LNCaP clone FGC (cell line): ENCODE data around the gene ATXN1.

Source experiments
- DNase-seq: peaks from one replicate; pipeline ENCODE4 v3.0.0-alpha.2; 2011; ENCODE audit warnings: low read depth
- H3K4me3 ChIP-seq: 2 replicates; pipeline ENCODE4 v1.5.1; 2011; ENCODE audit warnings: mild to moderate bottlenecking, low read depth, low read length, control low read depth
- TF ChIP-seq, protein P1 (sequence below): IDR thresholded peaks from 2 replicates; pipeline ENCODE4 v1.5.1; 2012; ENCODE audit warnings: mild to moderate bottlenecking; ENCODE audit not compliant: control insufficient read depth, insufficient read depth; ENCODE audit errors: extremely low read depth

Gene ATXN1

DNA sequence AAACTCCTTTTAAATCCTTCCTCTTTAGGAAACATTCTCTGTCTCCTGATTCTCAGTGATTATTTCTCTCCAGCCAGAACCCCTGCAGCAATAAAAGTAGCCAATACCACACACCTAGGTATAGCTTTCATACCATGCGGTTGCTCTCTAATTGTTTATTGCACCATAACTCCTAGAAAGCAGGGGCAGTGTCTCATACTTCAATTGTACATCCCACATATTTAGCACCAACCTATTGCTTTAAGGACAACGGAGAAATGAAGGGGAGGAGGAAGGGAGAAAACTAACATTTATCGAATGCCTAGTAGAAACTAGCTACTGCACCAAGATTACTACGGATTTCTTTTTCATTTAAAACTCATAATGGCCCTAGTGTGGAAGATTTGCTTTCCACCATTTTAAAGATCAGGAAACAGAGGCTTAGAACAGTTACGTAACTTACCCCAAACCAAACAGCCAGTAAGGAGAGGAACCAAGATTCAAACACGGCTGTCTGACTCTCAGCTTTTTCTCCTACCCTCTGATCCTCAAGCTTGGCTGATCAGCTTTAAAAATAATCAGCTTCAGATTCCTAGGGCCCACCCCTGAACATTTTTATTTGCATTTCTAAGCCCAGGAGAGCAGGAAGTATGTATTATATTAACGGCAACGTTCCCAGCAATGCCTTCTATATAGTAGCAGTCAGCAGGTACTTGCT lies 43.4 kb upstream of the ATXN1 start:
- TF ChIP-seq, protein P1, sequence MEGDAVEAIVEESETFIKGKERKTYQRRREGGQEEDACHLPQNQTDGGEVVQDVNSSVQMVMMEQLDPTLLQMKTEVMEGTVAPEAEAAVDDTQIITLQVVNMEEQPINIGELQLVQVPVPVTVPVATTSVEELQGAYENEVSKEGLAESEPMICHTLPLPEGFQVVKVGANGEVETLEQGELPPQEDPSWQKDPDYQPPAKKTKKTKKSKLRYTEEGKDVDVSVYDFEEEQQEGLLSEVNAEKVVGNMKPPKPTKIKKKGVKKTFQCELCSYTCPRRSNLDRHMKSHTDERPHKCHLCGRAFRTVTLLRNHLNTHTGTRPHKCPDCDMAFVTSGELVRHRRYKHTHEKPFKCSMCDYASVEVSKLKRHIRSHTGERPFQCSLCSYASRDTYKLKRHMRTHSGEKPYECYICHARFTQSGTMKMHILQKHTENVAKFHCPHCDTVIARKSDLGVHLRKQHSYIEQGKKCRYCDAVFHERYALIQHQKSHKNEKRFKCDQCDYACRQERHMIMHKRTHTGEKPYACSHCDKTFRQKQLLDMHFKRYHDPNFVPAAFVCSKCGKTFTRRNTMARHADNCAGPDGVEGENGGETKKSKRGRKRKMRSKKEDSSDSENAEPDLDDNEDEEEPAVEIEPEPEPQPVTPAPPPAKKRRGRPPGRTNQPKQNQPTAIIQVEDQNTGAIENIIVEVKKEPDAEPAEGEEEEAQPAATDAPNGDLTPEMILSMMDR, result no peak
- DNase-seq, result no peak
- no peak overlapping the region for H3K4me3 ChIP-seq

DNA sequence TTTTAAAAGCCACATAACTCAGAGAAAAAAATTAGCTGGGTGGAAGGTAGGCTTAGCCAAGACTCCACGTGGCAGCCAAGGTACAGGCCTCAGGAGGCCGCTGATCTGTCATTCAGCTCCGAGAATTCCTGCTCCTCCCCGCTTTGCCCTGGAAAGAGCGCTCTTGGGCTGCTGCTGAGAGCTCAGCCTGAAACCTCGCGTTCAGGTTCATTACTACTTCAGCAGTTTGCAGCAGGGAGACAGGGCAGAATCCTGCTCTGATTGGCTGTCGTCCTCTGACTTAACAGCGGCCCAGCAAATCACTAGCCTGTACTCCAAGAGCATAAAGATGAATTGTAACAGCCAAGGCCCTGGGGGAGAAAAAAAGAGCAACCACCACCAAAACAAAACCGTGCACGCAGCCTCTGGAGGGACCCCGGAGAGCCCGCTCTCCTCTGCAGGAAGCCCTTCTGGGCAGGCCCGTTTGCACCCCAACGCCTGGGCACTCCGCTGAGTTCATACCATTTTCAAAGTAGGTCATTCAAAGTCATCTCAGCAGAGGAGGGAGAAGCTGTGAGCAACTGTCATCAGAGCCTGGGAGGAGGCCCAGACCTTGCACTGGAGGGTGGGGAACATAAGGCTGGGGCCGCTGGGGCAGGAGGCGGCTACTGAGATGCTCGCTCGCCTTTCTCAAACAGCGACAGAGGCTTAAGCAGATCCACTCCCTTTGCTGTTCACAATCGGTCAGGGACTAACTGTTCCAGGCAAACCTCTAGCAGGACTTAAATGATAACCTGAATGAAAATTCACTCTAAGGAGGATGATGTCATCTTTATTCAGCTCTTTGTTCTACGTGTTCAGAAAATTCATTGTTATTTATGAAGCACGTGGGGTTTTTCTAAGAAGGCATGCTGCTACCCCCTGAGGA lies 42.3 kb upstream of the ATXN1 start:
- DNase-seq, result no peak
- TF ChIP-seq, protein P1, result no peak
- no peak overlapping the region for H3K4me3 ChIP-seq

DNA sequence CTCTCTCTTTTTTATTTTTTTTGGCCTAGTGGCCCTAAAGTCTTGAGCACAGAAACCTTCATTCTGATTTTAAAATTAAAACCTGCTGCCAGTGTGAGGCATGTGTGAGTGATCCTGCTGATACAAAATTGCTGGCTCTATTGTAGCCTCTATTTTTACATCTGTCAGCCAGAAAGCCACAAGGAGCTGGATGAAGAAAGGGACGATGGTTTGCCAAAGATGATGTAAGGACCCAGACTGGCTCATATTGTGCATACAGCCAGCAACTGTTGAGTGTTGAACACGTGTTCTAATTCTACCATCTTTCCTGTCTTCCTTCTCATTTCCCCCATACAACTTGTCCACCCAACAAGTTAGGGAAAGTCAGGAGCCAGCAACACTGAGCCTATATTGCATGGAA lies 40.8 kb upstream of the ATXN1 start:
- H3K4me3 ChIP-seq, result no peak overlapping the region
- DNase-seq, result no peak
- TF ChIP-seq, protein P1, result no peak

DNA sequence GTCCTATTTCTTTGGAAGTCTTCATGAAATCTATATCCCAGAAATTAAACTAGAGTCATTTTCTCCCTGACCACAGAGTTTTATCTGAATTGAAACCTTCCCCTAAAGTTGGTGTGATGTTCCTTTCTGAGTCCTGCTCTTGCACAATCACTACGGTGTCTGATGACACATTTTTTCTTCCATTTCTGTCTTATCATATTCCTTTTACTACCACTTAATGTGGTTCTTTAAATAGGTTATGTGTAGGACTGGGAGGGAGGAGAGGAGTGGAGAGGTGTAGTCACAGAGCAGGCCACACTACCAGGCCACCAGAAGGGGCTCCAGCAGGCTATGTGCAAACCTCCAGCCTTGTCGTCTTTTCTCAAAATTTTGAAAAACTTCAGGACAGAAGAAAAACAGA lies 39.7 kb upstream of the ATXN1 start:
- TF ChIP-seq, protein P1, result no peak
- DNase-seq, result no peak
- no peak overlapping the region for H3K4me3 ChIP-seq

DNA sequence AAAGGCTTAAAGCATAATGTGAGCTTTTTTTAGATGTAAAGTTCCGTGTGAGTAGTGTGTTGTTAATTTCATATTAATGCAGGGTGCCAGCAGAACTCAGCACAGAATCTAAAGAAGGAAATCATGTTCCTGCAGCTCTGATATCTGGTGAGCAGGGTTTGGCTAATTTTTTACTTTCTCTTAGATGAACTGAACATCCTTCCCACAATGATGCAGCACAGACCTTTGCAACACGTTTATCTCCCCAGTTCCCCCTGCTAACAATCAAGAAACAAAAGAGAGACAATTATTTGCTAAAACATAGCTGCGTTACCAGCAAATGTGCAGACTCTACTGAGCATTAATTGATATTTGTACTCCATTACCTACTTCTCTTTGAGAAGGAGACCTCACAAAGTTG lies 39.1 kb upstream of the ATXN1 start:
- TF ChIP-seq, protein P1, result no peak
- no peak overlapping the region for H3K4me3 ChIP-seq
- no peak for DNase-seq

DNA sequence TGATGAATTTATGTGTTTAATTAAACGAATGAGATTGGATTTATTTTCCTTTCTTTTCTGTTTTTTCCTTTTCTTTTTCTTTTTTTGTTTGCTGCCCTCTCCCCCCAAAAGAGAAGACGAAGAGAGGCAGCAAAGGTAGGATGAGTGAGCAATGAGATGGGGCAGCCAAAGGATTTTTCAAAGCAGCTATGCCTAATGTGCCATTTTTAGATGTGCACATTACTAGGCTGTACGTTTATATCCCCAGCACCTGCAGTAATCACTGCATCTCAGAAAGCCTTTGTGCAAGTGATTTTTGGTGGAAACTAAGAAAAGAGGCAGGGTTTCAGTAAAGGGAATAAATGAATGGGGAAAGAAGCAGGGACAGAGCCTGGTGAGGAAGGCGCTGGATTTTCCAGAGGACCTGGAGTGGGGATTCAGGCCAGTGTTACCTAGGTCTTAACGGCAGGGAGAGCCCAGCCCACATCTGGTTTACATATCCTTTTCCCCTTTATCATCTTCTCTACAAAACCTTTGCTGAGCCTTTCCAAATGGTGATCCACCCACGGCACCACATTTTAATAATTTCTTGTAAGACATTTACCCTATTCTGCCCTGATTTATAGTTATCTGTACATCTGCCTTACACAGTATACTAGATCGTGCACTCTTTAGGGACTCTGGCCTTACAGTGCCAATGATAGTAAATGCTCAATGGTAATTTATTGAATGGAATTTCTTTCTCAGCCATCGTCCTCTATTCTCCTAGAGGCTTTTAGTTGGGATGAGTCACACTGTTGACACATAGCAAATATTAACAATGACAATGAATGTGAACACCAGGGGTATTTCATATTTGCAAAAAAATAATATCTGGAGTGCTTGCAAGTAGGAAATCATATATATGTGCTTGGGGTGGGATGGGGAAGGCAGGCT lies 38.3 kb upstream of the ATXN1 start:
- DNase-seq, result peak; percentile 76
- TF ChIP-seq, protein P1, result no peak
- H3K4me3 ChIP-seq, result no peak overlapping the region
